ENCODE data around the gene HPSE2. TPM values are rescaled to one million over a fixed set of nuclear protein-coding genes. Genes with fewer than 3 reads are reported as not detected.

Gene HPSE2
- total RNA-seq, 1 donor from 2014 or later, result 3.4 TPM

DNA sequence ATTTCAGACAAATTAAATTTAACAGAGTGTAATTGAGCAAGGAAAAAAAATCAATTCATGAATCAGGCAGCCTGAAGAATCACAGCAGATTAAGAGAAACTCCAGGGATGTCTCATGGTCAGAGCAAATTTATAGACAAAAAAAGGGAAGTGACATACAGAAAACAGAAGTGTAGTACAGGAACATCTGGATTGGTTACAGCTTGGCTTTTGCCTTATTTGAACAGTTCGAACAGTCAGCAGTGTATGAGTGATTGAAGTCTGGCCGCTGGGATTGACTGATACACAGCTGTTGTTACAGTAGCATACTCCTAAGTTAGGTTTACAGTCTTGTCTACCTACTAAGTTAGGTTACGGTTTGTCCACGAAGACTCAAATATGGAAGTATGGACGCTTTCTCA lies 255.3 kb downstream of the HPSE2 start:
- no peak overlapping the region for H3K27ac ChIP-seq
- H3K27me3 ChIP-seq, result no peaks in the 10 kb centered on the region
- no peak for DNase-seq
- no peaks in the 10 kb centered on the region for H3K36me3 ChIP-seq
- no peaks in the 10 kb centered on the region for H3K9me3 ChIP-seq
- intact Hi-C loops (cut with DNase I), result no loop called here
- H3K4me3 ChIP-seq, result no peak overlapping the region
- H3K4me1 ChIP-seq, result no peaks in the 10 kb centered on the region
- no peak for ATAC-seq
- TF ChIP-seq, protein P1, sequence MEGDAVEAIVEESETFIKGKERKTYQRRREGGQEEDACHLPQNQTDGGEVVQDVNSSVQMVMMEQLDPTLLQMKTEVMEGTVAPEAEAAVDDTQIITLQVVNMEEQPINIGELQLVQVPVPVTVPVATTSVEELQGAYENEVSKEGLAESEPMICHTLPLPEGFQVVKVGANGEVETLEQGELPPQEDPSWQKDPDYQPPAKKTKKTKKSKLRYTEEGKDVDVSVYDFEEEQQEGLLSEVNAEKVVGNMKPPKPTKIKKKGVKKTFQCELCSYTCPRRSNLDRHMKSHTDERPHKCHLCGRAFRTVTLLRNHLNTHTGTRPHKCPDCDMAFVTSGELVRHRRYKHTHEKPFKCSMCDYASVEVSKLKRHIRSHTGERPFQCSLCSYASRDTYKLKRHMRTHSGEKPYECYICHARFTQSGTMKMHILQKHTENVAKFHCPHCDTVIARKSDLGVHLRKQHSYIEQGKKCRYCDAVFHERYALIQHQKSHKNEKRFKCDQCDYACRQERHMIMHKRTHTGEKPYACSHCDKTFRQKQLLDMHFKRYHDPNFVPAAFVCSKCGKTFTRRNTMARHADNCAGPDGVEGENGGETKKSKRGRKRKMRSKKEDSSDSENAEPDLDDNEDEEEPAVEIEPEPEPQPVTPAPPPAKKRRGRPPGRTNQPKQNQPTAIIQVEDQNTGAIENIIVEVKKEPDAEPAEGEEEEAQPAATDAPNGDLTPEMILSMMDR (IDR thresholded peaks at IDR 0.05), result no peak

GRCh38 chr10:98971464-98971863 lies 264.2 kb downstream of the HPSE2 start:
- Histone ChIP-seq H3K27ac (no peak overlapping the region), H3K4me1 (no peaks in the 10 kb centered on the region), H3K36me3 (no peaks in the 10 kb centered on the region), H3K4me3 (no peak overlapping the region), H3K9me3 (no peaks in the 10 kb centered on the region), H3K27me3 (no peaks in the 10 kb centered on the region)
- intact Hi-C loops (cut with DNase I), result no loop called here
- DNase-seq (no peak), ATAC-seq (no peak)
- TF ChIP-seq, protein P1 (IDR thresholded peaks at IDR 0.05), result no peak

GRCh38 chr10:98967601-98968000 lies 268.1 kb downstream of the HPSE2 start:
- H3K4me1 ChIP-seq, result no peaks in the 10 kb centered on the region
- no peak for ATAC-seq
- no peaks in the 10 kb centered on the region for H3K9me3 ChIP-seq
- no peaks in the 10 kb centered on the region for H3K27me3 ChIP-seq
- no peak overlapping the region for H3K4me3 ChIP-seq
- no peak for DNase-seq
- H3K27ac ChIP-seq, result no peak overlapping the region
- TF ChIP-seq, protein P1 (IDR thresholded peaks at IDR 0.05), result no peak
- intact Hi-C loops (cut with DNase I), result no loop called here
- H3K36me3 ChIP-seq, result no peaks in the 10 kb centered on the region

DNA sequence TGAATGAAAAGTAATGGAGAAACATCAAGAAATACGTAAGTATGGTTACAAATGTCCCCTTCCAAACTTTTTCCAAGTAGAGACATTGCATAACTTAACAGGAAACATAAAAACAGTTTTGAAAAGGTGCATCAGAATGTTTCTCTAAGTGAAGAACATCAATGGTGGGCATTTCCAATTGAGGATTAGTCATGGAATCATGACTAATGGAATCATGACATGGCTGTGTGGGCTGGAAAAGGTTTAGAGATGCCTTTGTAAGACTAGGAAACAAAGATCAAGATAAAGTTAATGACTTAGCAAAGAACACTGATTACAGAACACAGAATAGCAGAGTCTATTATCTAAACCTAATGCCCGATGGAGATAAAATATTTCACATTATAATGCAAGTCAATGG lies 272.0 kb downstream of the HPSE2 start:
- ATAC-seq, result no peak
- TF ChIP-seq, protein P1 (IDR thresholded peaks at IDR 0.05), result no peak
- H3K36me3 ChIP-seq, result no peaks in the 10 kb centered on the region
- no peak for DNase-seq
- H3K27ac ChIP-seq, result no peak overlapping the region
- H3K9me3 ChIP-seq, result no peaks in the 10 kb centered on the region
- no peaks in the 10 kb centered on the region for H3K4me1 ChIP-seq
- intact Hi-C loops (cut with DNase I), result no loop called here
- H3K27me3 ChIP-seq, result no peaks in the 10 kb centered on the region
- H3K4me3 ChIP-seq, result no peak overlapping the region

GRCh38 chr10:98959379-98959778 lies 276.3 kb downstream of the HPSE2 start:
- Histone ChIP-seq H3K36me3 (no peaks in the 10 kb centered on the region), H3K4me3 (no peak overlapping the region), H3K4me1 (no peaks in the 10 kb centered on the region), H3K9me3 (no peaks in the 10 kb centered on the region), H3K27me3 (no peaks in the 10 kb centered on the region), H3K27ac (no peak overlapping the region)
- TF ChIP-seq, protein P1 (IDR thresholded peaks at IDR 0.05), result no peak
- no peak for DNase-seq
- no peak for ATAC-seq
- intact Hi-C loops (cut with DNase I), result no loop called here

DNA sequence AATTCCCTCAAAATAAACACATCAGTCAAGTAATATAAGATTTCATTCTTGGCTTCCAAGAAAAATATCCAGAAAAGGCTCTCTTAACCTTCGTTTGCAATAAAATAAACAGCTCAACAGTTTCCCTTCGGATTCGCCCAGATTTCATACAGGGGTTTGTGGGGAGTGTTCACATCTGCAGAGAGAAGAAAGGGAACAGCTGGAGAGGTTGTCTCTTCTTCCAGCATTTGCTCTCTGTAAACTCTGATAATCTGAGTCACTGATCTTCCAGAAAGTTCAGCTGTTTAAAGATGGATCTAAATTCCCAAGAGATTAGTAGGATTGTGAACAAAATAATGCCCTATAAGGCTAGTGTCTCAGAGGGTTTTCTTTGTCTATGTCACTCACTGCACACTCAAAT lies 277.9 kb downstream of the HPSE2 start:
- H3K4me1 ChIP-seq, result no peaks in the 10 kb centered on the region
- H3K27me3 ChIP-seq, result no peaks in the 10 kb centered on the region
- DNase-seq (no peak), ATAC-seq (no peak)
- H3K36me3 ChIP-seq, result no peaks in the 10 kb centered on the region
- TF ChIP-seq, protein P1 (IDR thresholded peaks at IDR 0.05), result no peak
- H3K9me3 ChIP-seq, result no peaks in the 10 kb centered on the region
- H3K4me3 ChIP-seq, result no peak overlapping the region
- H3K27ac ChIP-seq, result no peak overlapping the region
- intact Hi-C loops (cut with DNase I), result no loop called here
